ENCODE measurements around the gene ZNF277.

DNA sequence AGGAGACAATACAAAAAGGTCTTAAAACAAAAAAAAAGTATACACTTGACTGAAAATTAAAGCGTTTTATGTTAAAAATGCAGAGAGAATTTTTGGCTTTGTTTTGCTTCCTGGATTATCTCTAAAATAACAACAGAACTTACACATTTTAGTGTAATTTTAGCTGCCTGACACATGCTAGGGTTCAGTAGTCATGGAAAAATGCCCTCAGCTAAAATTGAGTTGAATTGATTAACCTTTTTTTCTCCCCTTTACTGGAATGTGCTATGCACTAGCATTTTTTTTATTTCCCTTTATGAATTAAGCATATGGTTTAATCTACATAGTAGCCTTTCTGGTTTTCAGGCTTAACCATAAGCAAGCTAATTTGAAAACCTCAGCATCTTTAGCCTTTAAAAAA is 89.9 kb downstream of the ZNF277 start:
- TF ChIP-seq, protein P1, sequence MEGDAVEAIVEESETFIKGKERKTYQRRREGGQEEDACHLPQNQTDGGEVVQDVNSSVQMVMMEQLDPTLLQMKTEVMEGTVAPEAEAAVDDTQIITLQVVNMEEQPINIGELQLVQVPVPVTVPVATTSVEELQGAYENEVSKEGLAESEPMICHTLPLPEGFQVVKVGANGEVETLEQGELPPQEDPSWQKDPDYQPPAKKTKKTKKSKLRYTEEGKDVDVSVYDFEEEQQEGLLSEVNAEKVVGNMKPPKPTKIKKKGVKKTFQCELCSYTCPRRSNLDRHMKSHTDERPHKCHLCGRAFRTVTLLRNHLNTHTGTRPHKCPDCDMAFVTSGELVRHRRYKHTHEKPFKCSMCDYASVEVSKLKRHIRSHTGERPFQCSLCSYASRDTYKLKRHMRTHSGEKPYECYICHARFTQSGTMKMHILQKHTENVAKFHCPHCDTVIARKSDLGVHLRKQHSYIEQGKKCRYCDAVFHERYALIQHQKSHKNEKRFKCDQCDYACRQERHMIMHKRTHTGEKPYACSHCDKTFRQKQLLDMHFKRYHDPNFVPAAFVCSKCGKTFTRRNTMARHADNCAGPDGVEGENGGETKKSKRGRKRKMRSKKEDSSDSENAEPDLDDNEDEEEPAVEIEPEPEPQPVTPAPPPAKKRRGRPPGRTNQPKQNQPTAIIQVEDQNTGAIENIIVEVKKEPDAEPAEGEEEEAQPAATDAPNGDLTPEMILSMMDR (optimal IDR thresholded peaks at IDR 0.05 in 1 of 3, IDR thresholded peaks at IDR 0.05 in 1 of 3, conservative IDR thresholded peaks at IDR 0.05 in 1 of 3; ENCODE audit: extremely low read depth in 1 of 3, insufficient read depth in 2 of 3, low read length in 3 of 3), result no peak
- TF ChIP-seq EZH2 (IDR thresholded peaks at IDR 0.05; ENCODE audit: low read length), result no peak
